Urinary bladder (tissue), 4 donors: ENCODE data around the gene ELMO1. TPM values are rescaled to one million over a fixed set of nuclear protein-coding genes. Genes with fewer than 3 reads are reported as not detected.

Experiments
- DNase-seq: peaks from one replicate; pipeline ENCODE4 v3.0.0-alpha.2; 2015; ENCODE audit errors: extremely low spot score
- H3K27ac ChIP-seq: one replicate; pipeline ENCODE4 v1.5.1; 2013; ENCODE audit warnings: low read depth, mild to moderate bottlenecking, moderate library complexity
- H3K36me3 ChIP-seq: one replicate; pipeline ENCODE4 v1.6.1; 2013; ENCODE audit warnings: mild to moderate bottlenecking, moderate library complexity; ENCODE audit not compliant: insufficient read depth
- H3K4me1 ChIP-seq: one replicate; pipeline ENCODE4 v1.6.1; 2013; ENCODE audit warnings: mild to moderate bottlenecking, moderate library complexity; ENCODE audit not compliant: insufficient read depth
- H3K4me3 ChIP-seq: one replicate; pipeline ENCODE4 v1.5.1; 2013; ENCODE audit warnings: low read depth, low read length
- WGBS: extraction: QIAGEN DNeasy Blood & Tissue Kit; methylation state at CpG from one replicate; pipeline ENCODE4 v1.1.7; 2013; 5-methylcytosine and 5-hydroxymethylcytosine counted together
- polyA plus RNA-seq: library from polyadenylated mRNA; stranded (reverse); fragments of 200-250 nt; gene quantifications from one replicate; pipeline ENCODE4 v1.2.3, GENCODE V29; 2013
- total RNA-seq: library from RNA; depleted of rRNA; stranded (reverse); fragments of >200 nt; gene quantifications from one replicate; pipeline ENCODE4 v1.2.3, GENCODE V29; 2014
- donor health status: healthy with polysubstance abuse.
- donor health status: healthy.

Gene ELMO1
- total and polyA plus RNA-seq, 2 donors = 14.1 to 86.7 TPM

GRCh38 chr7:37342688-37343471, 105.8 kb downstream of the ELMO1 start:
- H3K27ac ChIP-seq = no peak overlapping the region
- no peak overlapping the region for H3K4me3 ChIP-seq
- no peaks in the 10 kb centered on the region for H3K4me1 ChIP-seq
- H3K36me3 ChIP-seq = no peaks in the 10 kb centered on the region
- DNase-seq = no peak
- 68% methylated on average over 16 of the region's 16 CpGs for WGBS

DNA sequence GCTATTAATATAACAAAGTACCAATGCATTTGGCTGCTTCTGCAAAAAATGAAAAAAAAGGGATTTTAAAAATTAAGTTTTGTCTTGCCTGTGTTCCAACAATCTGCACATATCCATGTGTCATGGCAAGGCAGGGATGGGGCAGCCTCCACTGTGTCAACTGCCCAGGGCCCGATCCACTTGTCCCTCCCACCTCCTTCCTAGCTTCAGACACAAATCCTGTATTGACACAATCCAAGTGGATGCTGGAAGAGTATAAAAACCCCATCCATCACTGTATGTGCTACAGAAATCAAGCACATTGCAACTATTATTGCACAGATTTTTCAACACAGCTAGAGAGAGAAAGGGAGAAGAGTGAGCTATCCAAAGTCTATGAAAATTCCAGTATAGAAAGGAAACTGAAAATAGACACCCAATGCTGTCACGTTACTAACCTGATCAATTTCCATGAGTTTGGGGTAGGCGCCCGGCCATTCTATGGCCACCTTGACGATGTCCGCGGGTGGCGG, 106.4 kb downstream of the ELMO1 start:
- Histone ChIP-seq H3K4me3 (no peak overlapping the region), H3K27ac (no peak overlapping the region), H3K36me3 (no peaks in the 10 kb centered on the region), H3K4me1 (no peaks in the 10 kb centered on the region)
- WGBS = 85% methylated on average over 8 of the region's 8 CpGs
- DNase-seq = no peak

DNA sequence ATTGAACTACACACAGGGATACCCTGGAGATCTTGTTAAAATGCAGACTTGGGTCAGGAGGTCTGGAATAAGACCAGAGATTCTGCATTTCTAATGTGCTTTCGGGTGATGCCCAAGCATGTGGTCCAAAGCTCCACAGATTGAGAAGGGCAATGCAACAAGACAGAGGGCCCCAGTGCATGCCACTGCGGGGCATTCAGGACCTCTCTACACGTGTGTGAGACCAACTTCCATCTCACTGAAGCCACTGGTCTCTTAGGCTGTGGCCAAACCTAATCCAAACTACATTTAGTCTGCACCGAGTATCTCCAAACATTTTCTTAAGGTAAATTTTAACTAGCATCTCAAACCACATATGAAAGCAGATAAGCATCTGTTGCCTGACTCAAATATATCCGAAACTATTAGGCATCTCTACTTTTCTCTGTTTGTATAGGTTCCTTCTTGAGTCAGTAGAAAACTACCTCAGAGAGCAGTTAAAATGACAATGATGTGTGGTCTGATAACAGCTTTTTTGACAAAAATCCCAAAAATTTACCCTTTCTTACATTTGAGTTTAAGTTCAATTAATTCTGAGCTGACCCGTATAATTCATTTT, 107.5 kb downstream of the ELMO1 start:
- DNase-seq = no peak
- Histone ChIP-seq H3K36me3 (no peaks in the 10 kb centered on the region), H3K4me1 (no peaks in the 10 kb centered on the region), H3K4me3 (no peak overlapping the region), H3K27ac (no peak overlapping the region)
- 65% methylated on average over 6 of the region's 6 CpGs for WGBS

- Histone ChIP-seq H3K4me3 (no peak overlapping the region), H3K27ac (no peak overlapping the region), H3K36me3 (no peaks in the 10 kb centered on the region), H3K4me1 (no peaks in the 10 kb centered on the region)
- whole genome bisulfite sequencing = 82% methylated on average over 1 of the region's 1 CpG
- no peak for DNase-seq
These were observed 109.7 kb downstream of the ELMO1 start for GRCh38 chr7:37338966-37339365.

GRCh38 chr7:37337522-37337921, 111.1 kb downstream of the ELMO1 start:
- no peak for DNase-seq
- Histone ChIP-seq H3K4me3 (no peak overlapping the region), H3K36me3 (no peaks in the 10 kb centered on the region), H3K27ac (no peak overlapping the region), H3K4me1 (no peaks in the 10 kb centered on the region)
- WGBS = 91% methylated on average over 1 of the region's 1 CpG

- Histone ChIP-seq H3K27ac (no peak overlapping the region), H3K4me3 (no peak overlapping the region), H3K4me1 (no peaks in the 10 kb centered on the region), H3K36me3 (no peaks in the 10 kb centered on the region)
- DNase-seq = no peak
- WGBS = 86% methylated on average over 5 of the region's 5 CpGs
These were observed 112.4 kb downstream of the ELMO1 start for GRCh38 chr7:37336259-37336658.

DNA sequence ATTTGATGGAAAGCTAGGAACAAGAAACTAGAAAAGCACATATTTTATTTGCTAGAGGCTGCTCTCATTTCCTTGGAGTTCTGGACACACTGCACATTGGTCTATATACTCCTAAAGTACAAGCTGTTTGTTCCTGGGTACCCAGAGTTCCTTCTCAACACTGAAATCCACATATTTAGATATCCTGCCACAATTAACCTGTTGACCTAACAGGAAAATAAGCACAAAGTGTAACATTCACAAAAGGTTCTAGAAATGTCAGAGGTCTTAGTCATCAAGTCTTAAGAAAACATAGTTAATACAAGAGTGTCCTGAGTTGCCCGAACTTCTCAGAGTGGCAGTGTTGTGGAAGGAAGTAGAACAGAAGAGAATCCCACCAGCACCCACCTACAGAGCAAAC, 115.6 kb downstream of the ELMO1 start:
- Histone ChIP-seq H3K4me1 (no peaks in the 10 kb centered on the region), H3K27ac (no peak overlapping the region), H3K36me3 (no peaks in the 10 kb centered on the region), H3K4me3 (no peak overlapping the region)
- 66% methylated on average over 1 of the region's 1 CpG for whole genome bisulfite sequencing
- no peak for DNase-seq

GRCh38 chr7:37332243-37333016, 116.2 kb downstream of the ELMO1 start:
- no peak for DNase-seq
- no peaks in the 10 kb centered on the region for H3K36me3 ChIP-seq
- no peak overlapping the region for H3K27ac ChIP-seq
- H3K4me1 ChIP-seq = no peaks in the 10 kb centered on the region
- H3K4me3 ChIP-seq = no peak overlapping the region
- WGBS = 83% methylated on average over 9 of the region's 9 CpGs

GRCh38 chr7:37330775-37331174, 117.9 kb downstream of the ELMO1 start:
- 46% methylated on average over 2 of the region's 2 CpGs for WGBS
- no peak overlapping the region for H3K27ac ChIP-seq
- no peaks in the 10 kb centered on the region for H3K36me3 ChIP-seq
- no peak for DNase-seq
- no peaks in the 10 kb centered on the region for H3K4me1 ChIP-seq
- no peak overlapping the region for H3K4me3 ChIP-seq

DNA sequence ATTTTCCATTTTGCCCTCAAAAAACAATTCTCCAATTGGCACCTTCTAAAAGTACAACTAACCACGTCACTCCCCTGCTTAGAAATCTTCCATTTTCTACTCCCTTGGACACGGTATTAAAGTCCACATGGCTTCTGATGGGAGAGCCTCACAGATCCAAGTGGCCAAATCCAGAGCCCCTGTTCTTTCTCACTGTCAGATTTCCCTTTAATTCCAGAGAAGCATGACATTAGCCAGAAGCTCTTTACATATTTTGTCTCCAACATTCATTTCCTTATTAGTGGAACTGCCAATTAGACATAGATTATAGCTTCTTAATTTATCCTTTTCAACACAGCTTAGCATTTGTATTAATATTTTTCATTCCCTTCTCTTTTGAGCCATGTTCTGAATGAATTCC, 118.7 kb downstream of the ELMO1 start:
- H3K36me3 ChIP-seq = no peaks in the 10 kb centered on the region
- no peak for DNase-seq
- H3K4me3 ChIP-seq = no peak overlapping the region
- no peak overlapping the region for H3K27ac ChIP-seq
- H3K4me1 ChIP-seq = no peaks in the 10 kb centered on the region
- WGBS = 55% methylated on average over 2 of the region's 2 CpGs

DNA sequence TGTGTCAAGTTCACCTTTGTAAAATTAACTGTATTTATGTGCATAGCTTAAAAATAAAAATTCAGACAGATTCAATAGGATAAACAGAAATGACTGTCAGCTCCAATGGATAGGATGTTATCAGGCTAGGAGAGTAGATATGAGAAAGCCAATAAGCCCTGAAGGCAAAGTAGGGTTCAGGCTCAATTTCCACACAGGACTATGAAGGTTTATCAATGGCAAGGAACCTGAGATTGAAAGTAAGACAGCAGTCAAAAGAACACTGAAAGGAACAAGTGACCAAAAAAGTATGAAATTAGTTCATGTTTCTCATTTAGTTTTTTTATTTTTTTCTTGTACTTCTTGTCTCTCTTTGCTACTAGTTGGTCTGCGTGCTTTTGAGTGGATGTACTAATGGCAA, 121.4 kb downstream of the ELMO1 start:
- Histone ChIP-seq H3K4me3 (no peak overlapping the region), H3K36me3 (no peaks in the 10 kb centered on the region), H3K27ac (no peak overlapping the region), H3K4me1 (no peaks in the 10 kb centered on the region)
- DNase-seq = no peak
- 97% methylated on average over 1 of the region's 1 CpG for WGBS

- no peaks in the 10 kb centered on the region for H3K36me3 ChIP-seq
- H3K27ac ChIP-seq = no peak overlapping the region
- no peaks in the 10 kb centered on the region for H3K4me1 ChIP-seq
- H3K4me3 ChIP-seq = no peak overlapping the region
- WGBS = 91% methylated on average over 4 of the region's 4 CpGs
- no peak for DNase-seq
These were observed 124.7 kb downstream of the ELMO1 start for GRCh38 chr7:37323966-37324365.

DNA sequence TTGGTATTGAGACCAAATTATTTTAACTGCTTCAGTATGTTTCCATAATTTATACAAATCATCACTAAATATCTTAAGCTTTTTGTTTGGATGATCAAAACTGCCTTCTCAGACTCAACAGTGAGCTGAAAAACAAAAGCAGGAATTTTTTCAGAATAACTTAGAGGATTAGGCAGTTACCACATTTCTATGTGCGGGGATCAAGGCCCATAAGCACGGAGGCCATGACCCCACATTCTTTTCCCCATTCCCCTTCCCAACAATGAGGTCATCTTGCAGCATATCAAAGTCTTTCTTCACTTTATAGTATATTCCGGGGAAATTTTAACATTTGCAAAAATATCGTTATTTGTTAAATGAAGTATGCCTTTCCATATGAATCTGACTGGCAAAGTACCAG, 125.8 kb downstream of the ELMO1 start:
- Histone ChIP-seq H3K27ac (no peak overlapping the region), H3K36me3 (no peaks in the 10 kb centered on the region), H3K4me1 (no peaks in the 10 kb centered on the region), H3K4me3 (no peak overlapping the region)
- no peak for DNase-seq
- 82% methylated on average over 4 of the region's 4 CpGs for WGBS
